ENCODE measurements around the gene FBXW10.
"Not testable (repeated sequence)": the region's sequence is repeated elsewhere in the genome, so short reads cannot be mapped to it uniquely, and the experiment has no call there.

Gene FBXW10

DNA sequence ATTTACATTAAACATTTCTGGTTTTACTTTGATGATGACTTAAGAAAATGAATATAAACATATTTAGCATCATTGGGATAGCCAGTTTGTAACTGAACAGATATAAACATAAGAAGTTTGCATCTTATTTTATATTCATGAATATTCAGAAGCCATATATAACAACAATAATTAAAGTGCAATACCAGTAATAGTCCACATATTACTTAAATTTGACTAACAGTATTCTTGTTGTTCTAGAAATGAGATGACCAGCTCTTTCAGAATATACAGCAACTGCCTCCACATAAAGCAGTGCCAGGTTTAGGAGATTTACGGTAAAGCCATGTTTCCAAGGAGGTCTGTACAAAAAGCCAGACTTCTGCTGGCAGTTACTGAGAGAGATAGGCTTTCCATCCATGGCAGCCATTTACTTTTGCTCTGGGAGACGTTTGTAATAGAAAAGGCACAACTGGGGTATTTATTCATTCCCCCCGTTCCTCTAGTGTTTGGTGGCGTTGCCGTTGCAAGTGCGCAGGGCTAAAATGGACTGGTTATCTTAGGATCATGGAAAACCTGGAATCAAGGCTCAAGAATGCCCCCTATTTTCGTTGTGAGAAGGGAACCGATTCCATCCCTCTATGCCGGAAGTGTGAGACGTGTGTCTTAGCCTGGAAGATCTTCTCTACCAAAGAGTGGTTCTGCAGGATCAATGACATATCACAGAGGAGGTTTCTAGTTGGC, at the start of gene FBXW10:
FBXW10 (plus strand) TSS at position 356 of the 723 bp plus-strand sequence; CDS start at position 547, 191 bp downstream.
- H3K27me3 ChIP-seq (ENCODE audit: control insufficient read depth, insufficient read depth, low read length); H3K4me3 ChIP-seq (ENCODE audit: low read length); H3K36me3 ChIP-seq (ENCODE audit: control insufficient read depth, insufficient read depth, low read length); H3K4me1 ChIP-seq (ENCODE audit: control insufficient read depth, insufficient read depth, low read length); H3K27ac ChIP-seq (ENCODE audit: low read depth, low read length); H3K9ac ChIP-seq (ENCODE audit: low read length): not testable (repeated sequence)

- H3K9ac ChIP-seq (ENCODE audit: low read length); H3K4me1 ChIP-seq (ENCODE audit: control insufficient read depth, insufficient read depth, low read length); H3K27me3 ChIP-seq (ENCODE audit: control insufficient read depth, insufficient read depth, low read length); H3K36me3 ChIP-seq (ENCODE audit: control insufficient read depth, insufficient read depth, low read length); H3K4me3 ChIP-seq (ENCODE audit: low read length); H3K27ac ChIP-seq (ENCODE audit: low read depth, low read length): not testable (repeated sequence)
Measured at GRCh38 chr17:18695143-18695542, 48.7 kb upstream of the FBXW10 start.

DNA sequence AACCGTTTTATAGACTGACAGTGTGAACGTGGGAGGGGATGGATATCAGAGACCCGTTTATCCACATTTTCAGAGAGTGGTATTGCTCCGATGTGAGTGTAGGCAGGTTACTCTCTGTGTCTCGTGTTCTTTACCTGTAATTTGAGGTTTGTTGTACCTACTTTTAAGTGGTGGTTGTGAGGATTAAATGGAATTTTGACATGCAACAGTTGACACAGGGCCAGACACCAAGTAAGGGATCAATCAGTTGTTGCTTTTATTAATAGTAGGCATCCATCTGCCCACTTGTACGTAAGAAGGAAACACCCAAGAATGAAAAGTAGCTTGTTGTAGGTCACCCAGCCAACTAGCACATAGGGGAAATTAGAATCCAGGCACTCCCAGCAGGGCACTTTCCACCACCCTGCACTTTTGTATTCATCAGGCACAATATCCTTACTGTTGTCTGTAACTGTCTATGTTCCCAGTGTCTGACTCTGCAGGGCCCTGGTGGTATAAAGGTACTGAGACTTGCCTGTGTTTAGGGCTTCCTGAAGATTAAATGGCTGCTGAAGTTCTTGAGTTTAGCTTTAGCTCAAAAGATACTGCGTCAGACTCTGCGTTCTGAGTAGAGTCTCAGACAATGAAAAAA, 45.3 kb upstream of the FBXW10 start:
- not testable (repeated sequence) for H3K36me3 ChIP-seq (ENCODE audit: control insufficient read depth, insufficient read depth, low read length); H3K4me1 ChIP-seq (ENCODE audit: control insufficient read depth, insufficient read depth, low read length); H3K9ac ChIP-seq (ENCODE audit: low read length); H3K27me3 ChIP-seq (ENCODE audit: control insufficient read depth, insufficient read depth, low read length); H3K27ac ChIP-seq (ENCODE audit: low read depth, low read length)
- H3K4me3 ChIP-seq (ENCODE audit: low read length), result peak overlapping the region; percentile 56

DNA sequence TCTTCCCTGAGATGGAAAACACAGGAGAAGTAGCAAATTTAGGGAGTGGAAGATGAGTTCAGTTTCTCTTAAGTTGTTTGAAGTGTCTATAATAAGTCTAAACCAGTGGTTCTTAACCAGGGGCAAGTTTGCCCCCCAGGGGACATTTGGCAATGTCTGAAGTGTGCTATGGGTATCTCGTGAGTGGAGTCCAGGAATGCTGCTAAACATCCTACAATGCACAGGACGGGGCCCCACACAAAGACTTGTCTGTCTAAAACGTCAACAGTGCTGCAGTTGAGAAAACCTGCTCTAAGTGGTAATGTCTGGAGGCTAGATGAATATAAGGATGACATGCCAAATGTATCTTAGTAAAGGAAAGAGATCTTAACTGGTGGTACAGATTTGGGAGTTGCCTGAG, 37.9 kb upstream of the FBXW10 start:
- H3K9ac ChIP-seq (ENCODE audit: low read length); H3K36me3 ChIP-seq (ENCODE audit: control insufficient read depth, insufficient read depth, low read length); H3K4me1 ChIP-seq (ENCODE audit: control insufficient read depth, insufficient read depth, low read length): not testable (repeated sequence)

GRCh38 chr17:18708215-18708614, 35.6 kb upstream of the FBXW10 start:
- H3K9ac ChIP-seq (ENCODE audit: low read length); H3K36me3 ChIP-seq (ENCODE audit: control insufficient read depth, insufficient read depth, low read length); H3K4me1 ChIP-seq (ENCODE audit: control insufficient read depth, insufficient read depth, low read length); H3K27me3 ChIP-seq (ENCODE audit: control insufficient read depth, insufficient read depth, low read length); H3K4me3 ChIP-seq (ENCODE audit: low read length); H3K27ac ChIP-seq (ENCODE audit: low read depth, low read length): not testable (repeated sequence)

More for the DNA sequence above, 37.9 kb upstream of the FBXW10 start:
- H3K4me3 ChIP-seq (ENCODE audit: low read length); H3K27me3 ChIP-seq (ENCODE audit: control insufficient read depth, insufficient read depth, low read length); H3K27ac ChIP-seq (ENCODE audit: low read depth, low read length): not testable (repeated sequence)

DNA sequence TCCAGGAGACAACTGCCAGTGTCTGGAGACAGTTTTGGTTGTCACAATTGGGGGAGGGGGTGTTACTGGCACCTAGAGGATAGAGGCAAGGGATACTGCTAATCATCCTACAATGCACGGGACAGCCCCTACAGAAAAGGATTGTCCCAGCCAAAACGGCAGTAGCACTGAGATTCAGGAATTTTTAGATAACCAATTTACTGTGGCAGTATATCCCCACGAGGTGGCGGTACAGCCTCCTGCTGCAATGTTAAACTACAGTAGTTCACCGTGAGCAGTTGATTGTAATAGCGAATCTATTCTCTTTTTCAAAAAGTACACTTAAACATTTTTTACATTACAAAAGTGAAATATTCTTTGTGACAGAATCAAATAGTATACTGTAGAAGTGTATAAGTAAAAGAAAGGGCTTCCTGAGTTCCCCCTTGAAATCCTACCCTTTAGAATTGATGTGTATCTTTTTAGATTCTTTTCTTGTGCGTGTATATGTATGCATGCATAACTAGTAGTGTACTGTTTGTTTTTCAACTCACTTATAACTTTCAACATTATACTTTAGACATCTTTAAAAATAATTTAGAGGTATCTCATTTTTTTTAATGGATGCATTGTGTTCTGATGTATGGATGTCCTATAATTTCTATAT, 31.4 kb upstream of the FBXW10 start:
- H3K27me3 ChIP-seq (ENCODE audit: control insufficient read depth, insufficient read depth, low read length); H3K9ac ChIP-seq (ENCODE audit: low read length); H3K4me3 ChIP-seq (ENCODE audit: low read length); H3K4me1 ChIP-seq (ENCODE audit: control insufficient read depth, insufficient read depth, low read length); H3K36me3 ChIP-seq (ENCODE audit: control insufficient read depth, insufficient read depth, low read length); H3K27ac ChIP-seq (ENCODE audit: low read depth, low read length): not testable (repeated sequence)

GRCh38 chr17:18718643-18719427, 25.0 kb upstream of the FBXW10 start:
- H3K4me3 ChIP-seq (ENCODE audit: low read length); H3K27me3 ChIP-seq (ENCODE audit: control insufficient read depth, insufficient read depth, low read length); H3K36me3 ChIP-seq (ENCODE audit: control insufficient read depth, insufficient read depth, low read length); H3K4me1 ChIP-seq (ENCODE audit: control insufficient read depth, insufficient read depth, low read length); H3K9ac ChIP-seq (ENCODE audit: low read length); H3K27ac ChIP-seq (ENCODE audit: low read depth, low read length): not testable (repeated sequence)

DNA sequence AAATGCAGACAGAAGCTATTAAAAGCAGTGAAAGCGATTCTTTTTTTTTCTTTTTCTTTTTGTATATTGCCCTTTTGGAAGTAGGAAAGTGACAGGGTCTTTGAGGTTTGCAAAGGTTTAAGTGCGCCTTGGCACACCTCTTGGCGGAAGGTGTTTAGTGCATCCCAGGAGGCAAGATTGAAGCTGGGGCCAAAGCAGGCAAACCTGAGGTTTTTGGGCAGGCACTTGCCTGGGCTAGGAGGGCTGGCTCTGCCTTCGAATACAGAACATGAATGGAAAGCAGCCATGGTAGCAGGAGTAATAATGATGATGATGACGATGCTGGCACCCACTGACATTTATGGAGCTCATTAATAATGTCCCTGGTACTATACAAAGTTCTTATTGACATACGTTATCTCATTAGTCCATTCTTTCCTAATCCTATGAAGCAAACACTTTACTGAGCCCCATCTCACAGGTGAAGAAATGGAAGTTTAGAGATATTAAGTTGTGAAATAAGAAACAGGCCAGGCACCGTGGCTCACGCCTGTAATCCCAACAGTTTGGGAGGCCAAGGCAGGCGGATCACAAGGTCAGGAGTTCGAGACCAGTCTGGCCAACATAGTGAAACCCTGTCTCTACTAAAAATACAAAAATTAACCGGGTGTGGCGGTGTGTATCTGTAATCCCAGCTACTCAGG, 24.3 kb upstream of the FBXW10 start:
- not testable (repeated sequence) for H3K36me3 ChIP-seq (ENCODE audit: control insufficient read depth, insufficient read depth, low read length); H3K4me1 ChIP-seq (ENCODE audit: control insufficient read depth, insufficient read depth, low read length); H3K9ac ChIP-seq (ENCODE audit: low read length); H3K27ac ChIP-seq (ENCODE audit: low read depth, low read length); H3K27me3 ChIP-seq (ENCODE audit: control insufficient read depth, insufficient read depth, low read length); H3K4me3 ChIP-seq (ENCODE audit: low read length)

- H3K36me3 ChIP-seq (ENCODE audit: control insufficient read depth, insufficient read depth, low read length); H3K27me3 ChIP-seq (ENCODE audit: control insufficient read depth, insufficient read depth, low read length); H3K4me3 ChIP-seq (ENCODE audit: low read length); H3K4me1 ChIP-seq (ENCODE audit: control insufficient read depth, insufficient read depth, low read length); H3K9ac ChIP-seq (ENCODE audit: low read length); H3K27ac ChIP-seq (ENCODE audit: low read depth, low read length): not testable (repeated sequence)
Measured at GRCh38 chr17:18721775-18722547, 21.9 kb upstream of the FBXW10 start.

GRCh38 chr17:18722612-18723011, 21.2 kb upstream of the FBXW10 start:
- not testable (repeated sequence) for H3K27ac ChIP-seq (ENCODE audit: low read depth, low read length); H3K4me3 ChIP-seq (ENCODE audit: low read length)

DNA sequence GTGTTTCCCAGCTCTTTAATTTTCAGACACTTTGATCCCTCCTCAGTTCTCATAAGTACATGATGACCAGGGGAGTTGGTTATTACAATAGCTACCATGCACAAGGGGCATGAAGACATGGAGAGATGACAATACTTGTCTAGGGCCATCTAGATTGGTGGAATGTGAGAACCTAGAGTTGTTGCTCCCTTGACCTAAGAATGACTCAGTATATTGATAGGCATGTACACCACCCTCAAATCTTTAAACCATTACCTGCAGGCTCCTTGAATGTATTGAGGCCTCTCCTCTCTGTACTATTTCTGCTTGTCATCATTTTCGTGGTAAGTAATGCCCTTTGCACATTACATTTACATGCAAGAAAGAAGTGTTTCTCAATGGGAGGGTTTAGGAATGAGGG, 20.3 kb upstream of the FBXW10 start:
- not testable (repeated sequence) for H3K4me1 ChIP-seq (ENCODE audit: control insufficient read depth, insufficient read depth, low read length); H3K36me3 ChIP-seq (ENCODE audit: control insufficient read depth, insufficient read depth, low read length); H3K9ac ChIP-seq (ENCODE audit: low read length); H3K27ac ChIP-seq (ENCODE audit: low read depth, low read length); H3K4me3 ChIP-seq (ENCODE audit: low read length); H3K27me3 ChIP-seq (ENCODE audit: control insufficient read depth, insufficient read depth, low read length)

More at GRCh38 chr17:18722612-18723011, 21.2 kb upstream of the FBXW10 start:
- H3K9ac ChIP-seq (ENCODE audit: low read length); H3K27me3 ChIP-seq (ENCODE audit: control insufficient read depth, insufficient read depth, low read length); H3K36me3 ChIP-seq (ENCODE audit: control insufficient read depth, insufficient read depth, low read length); H3K4me1 ChIP-seq (ENCODE audit: control insufficient read depth, insufficient read depth, low read length): not testable (repeated sequence)
